ENCODE data around the gene TSFM. TPM values are rescaled to one million over a fixed set of nuclear protein-coding genes. Genes with fewer than 3 reads are reported as not detected.
A peak's percentile ranks its signal among the peaks of the same experiment; 100 is the strongest.

TSFM gene
- total RNA-seq, 1 experiment from 2014 or later, result 40.3 TPM

DNA sequence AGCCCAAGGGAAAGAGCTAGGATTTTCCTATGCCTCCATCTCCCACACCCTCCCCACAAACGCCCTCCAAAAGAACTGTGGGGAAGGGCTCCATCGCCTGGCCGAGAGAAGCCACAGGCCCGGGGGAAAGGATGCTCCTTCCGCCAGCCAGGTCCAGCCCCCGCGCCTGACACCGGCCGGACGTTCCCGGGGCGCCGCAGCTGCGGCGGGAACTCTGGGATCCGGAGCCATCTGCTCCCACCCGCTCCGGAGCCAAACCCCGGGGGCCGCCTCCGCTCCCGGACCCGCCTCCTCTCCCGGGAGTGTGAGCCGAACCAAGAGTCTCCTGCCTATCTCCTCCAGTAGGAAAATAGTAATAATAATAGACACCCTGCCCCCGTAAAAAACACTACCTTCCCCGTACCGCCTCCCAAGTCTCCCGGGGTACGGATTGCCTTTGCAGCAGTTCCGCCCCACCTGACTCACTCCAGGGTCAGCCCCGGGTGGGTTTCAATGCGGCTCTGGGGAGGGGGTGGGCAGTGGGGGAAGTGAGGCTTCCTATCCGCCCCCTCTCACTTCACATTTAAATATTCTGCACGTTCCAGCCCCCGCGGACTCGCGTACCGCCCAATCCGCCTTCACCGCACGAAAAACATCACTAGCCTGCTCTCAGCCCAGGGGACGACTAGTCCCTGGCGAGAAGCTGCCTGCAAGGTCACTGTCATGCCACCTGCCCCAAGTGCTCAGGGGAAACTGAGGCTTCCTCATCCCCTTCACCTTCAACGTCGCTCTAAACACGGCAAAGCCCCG, 46.4 kb upstream of the TSFM start:
- H3K36me3 ChIP-seq (ENCODE audit: control insufficient read depth, insufficient read depth, low read length), result no peaks in the 10 kb centered on the region
- ATAC-seq (peak; percentile 82), DNase-seq (ENCODE audit: low read depth, low spot score) (no peak)
- intact Hi-C loops (cut with micrococcal nuclease; ENCODE audit: unreplicated experiment) (loop anchor here (5.0 kb wide), 1 partner anchor 154 kb away; no protein-coding TSS in a partner anchor), in situ Hi-C loops (cut with HindIII; ENCODE audit: low pct_unique_long_range_greater_than_20kb, low sequenced_read_pairs) (no loop called here)
- POLR2A ChIA-PET, result interaction anchor here (0.8 kb wide), 1 partner anchor 9 kb away, joined by 4 read pairs; the partner anchor contains the start of gene TSPAN31
- TF ChIP-seq TCF7L2 (IDR thresholded peaks at IDR 0.05; ENCODE audit: low read depth, low read length), result no peak
- TF ChIP-seq, protein P1, sequence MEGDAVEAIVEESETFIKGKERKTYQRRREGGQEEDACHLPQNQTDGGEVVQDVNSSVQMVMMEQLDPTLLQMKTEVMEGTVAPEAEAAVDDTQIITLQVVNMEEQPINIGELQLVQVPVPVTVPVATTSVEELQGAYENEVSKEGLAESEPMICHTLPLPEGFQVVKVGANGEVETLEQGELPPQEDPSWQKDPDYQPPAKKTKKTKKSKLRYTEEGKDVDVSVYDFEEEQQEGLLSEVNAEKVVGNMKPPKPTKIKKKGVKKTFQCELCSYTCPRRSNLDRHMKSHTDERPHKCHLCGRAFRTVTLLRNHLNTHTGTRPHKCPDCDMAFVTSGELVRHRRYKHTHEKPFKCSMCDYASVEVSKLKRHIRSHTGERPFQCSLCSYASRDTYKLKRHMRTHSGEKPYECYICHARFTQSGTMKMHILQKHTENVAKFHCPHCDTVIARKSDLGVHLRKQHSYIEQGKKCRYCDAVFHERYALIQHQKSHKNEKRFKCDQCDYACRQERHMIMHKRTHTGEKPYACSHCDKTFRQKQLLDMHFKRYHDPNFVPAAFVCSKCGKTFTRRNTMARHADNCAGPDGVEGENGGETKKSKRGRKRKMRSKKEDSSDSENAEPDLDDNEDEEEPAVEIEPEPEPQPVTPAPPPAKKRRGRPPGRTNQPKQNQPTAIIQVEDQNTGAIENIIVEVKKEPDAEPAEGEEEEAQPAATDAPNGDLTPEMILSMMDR (IDR thresholded peaks at IDR 0.05), result peak; percentile 80
- peaks cover 7% of the 10 kb centered on the region; the same call in 1 of the 2 replicates for H3K4me1 ChIP-seq (ENCODE audit: control insufficient read depth, insufficient read depth, low read length)
- CTCF ChIA-PET, result interaction anchor here (0.6 to 1.6 kb wide), 7 partner anchors 9 to 277 kb away, joined by 3 to 12 read pairs (median 4); no protein-coding TSS in a partner anchor
- H3K9me3 ChIP-seq (ENCODE audit: control insufficient read depth, insufficient read depth, low read depth, low read length), result no peaks in the 10 kb centered on the region
- H3K27ac ChIP-seq (ENCODE audit: low read length), result no peak overlapping the region
- H3K27me3 ChIP-seq (ENCODE audit: control insufficient read depth, insufficient read depth, low read length), result no peaks in the 10 kb centered on the region; the same call in 1 of the 2 replicates
- no TSS peak for BruUV-seq (replicated peaks)
- peak overlapping the region; percentile 31 to 54 for H3K4me3 ChIP-seq (ENCODE audit: low read depth in 2 of 2, low read length in 2 of 2)

DNA sequence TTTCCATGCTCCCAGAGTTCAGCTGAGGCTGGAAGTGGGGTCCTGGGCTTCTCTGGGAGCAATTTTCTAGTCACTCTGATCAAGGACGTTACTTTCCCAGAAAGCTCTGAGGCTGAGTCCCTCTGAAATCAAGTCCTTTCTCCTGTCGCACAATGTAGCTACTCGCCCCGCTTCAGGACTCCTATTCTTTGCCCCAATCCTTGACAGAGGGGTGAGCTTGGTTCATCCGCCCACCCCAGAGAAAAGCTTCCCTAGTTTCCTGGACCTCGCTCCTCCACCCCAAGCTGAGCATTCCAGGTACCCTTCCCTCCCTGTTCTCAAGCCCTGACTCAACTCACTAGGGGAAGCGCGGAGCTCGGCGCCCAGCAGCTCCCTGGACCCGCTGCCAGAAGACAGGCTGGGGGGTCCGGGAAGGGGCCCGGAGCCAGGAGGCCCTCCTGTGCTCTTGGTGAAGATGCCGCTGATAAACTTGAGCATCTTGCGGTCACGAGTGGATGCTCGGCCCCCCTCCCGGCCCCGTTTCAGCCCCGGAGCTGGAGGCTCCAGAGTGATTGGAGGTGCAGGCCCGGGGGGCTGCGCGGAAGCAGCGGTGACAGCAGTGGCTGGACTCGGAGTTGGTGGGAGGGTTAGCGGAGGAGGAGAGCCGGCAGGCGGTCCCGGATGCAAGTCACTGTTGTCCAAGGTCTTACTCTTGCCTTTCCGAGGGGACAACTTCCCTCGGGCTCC, 45.7 kb upstream of the TSFM start:
- TF ChIP-seq, protein P1 (IDR thresholded peaks at IDR 0.05), result no peak
- CTCF ChIA-PET, result interaction anchor here (0.6 to 1.2 kb wide), 2 partner anchors 10 to 41 kb away, joined by 5 to 12 read pairs; no protein-coding TSS in a partner anchor
- H3K27me3 ChIP-seq (ENCODE audit: control insufficient read depth, insufficient read depth, low read length), result no peaks in the 10 kb centered on the region; the same call in 1 of the 2 replicates
- POLR2A ChIA-PET, result interaction anchor here (0.8 kb wide), 1 partner anchor 9 kb away, joined by 4 read pairs; the partner anchor contains the start of gene TSPAN31
- in situ Hi-C loops (cut with HindIII; ENCODE audit: low pct_unique_long_range_greater_than_20kb, low sequenced_read_pairs) (no loop called here), intact Hi-C loops (cut with micrococcal nuclease; ENCODE audit: unreplicated experiment) (loop anchor here (5.0 kb wide), 1 partner anchor 155 kb away; no protein-coding TSS in a partner anchor)
- no TSS peak for BruUV-seq (replicated peaks)
- no peak overlapping the region for H3K27ac ChIP-seq (ENCODE audit: low read length)
- H3K4me1 ChIP-seq (ENCODE audit: control insufficient read depth, insufficient read depth, low read length), result peaks cover 7% of the 10 kb centered on the region; the same call in 1 of the 2 replicates
- ATAC-seq (peak; percentile 39), DNase-seq (ENCODE audit: low read depth, low spot score) (no peak)
- peaks cover 3% of the 10 kb centered on the region; the same call in 1 of the 2 replicates for H3K36me3 ChIP-seq (ENCODE audit: control insufficient read depth, insufficient read depth, low read length)
- H3K9me3 ChIP-seq (ENCODE audit: control insufficient read depth, insufficient read depth, low read depth, low read length), result no peaks in the 10 kb centered on the region
- peak overlapping the region; percentile 38 to 54 for H3K4me3 ChIP-seq (ENCODE audit: low read depth in 2 of 2, low read length in 2 of 2)

All from Panc1 (cell line).